OCI-LY3 (cell line): ENCODE data around the gene SERPINB5.
A peak's percentile ranks its signal among the peaks of the same experiment; 100 is the strongest.

Source experiments
- CTCF ChIP-seq: fragments of 200-600, 300-600 bp; sonication (generic); IDR thresholded peaks from 2 replicates; pipeline ENCODE4 v1.5.1; 2014; ENCODE audit warnings: antibody characterized with exemption, low read length, low read depth
- EZH2phosphoT487 ChIP-seq: fragments of 200-600 bp; shearing (Covaris generic); IDR thresholded peaks from 2 replicates; pipeline ENCODE4 v1.6.1; 2018; ENCODE audit warnings: antibody characterized with exemption, mixed run types, low read depth

- TF ChIP-seq CTCF (peak; percentile 98), EZH2phosphoT487 (no peak)
Observed at GRCh38 chr18:63518178-63519012, 41.6 kb downstream of the SERPINB5 start.
